GM23338 (cell line): ENCODE data around the gene MACF1.

Source experiments
- JUNB ChIP-seq: IDR thresholded peaks from one replicate; pipeline ENCODE4 v1.6.1; 2016; ENCODE audit warnings: antibody characterized with exemption; ENCODE audit not compliant: unreplicated experiment
- POLR2AphosphoS5 ChIP-seq: IDR thresholded peaks from 2 replicates; pipeline ENCODE4 v1.6.1; 2016; ENCODE audit warnings: antibody characterized with exemption, low read depth

- TF ChIP-seq JUNB (no peak), POLR2AphosphoS5 (no peak)
Measured at GRCh38 chr1:39407510-39407895, 203.0 kb downstream of the MACF1 start.
